CD4-positive, alpha-beta T cell treated with Interleukin-17A for 4 hours (primary cell): ENCODE results near the gene CALCB.

ENCODE experiments used
- DNase-seq: peaks from one replicate; pipeline ENCODE4 v3.0.0-alpha.2; 2020; ENCODE audit warnings: mixed read lengths

Gene CALCB

DNA sequence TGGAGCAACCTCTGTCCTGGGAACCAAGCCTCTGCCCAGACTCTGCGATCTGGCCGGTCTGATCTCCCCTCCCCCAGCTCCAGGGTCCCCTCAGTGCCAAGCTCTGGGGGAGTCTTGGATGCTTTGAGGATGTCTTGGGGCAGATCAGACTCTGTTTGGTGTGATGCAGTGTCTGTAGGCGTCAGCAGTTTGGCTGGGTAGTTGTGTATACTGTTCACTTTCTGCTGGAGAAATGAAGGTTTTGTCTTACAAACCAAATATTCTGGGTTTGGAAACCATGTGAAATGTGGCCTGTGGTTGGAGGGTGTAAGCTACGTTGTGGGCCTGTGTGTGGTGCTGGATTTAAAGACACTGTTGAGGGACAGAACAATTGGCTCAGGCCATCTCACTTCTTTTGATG is 46.0 kb downstream of the CALCB start:
- DNase-seq, result no peak

- no peak for DNase-seq
Measured at GRCh38 chr11:15119826-15120225, 46.4 kb downstream of the CALCB start.

- DNase-seq, result no peak
Measured at GRCh38 chr11:15123849-15124248, 50.5 kb downstream of the CALCB start.

GRCh38 chr11:15124528-15124927 is 51.1 kb downstream of the CALCB start:
- DNase-seq, result no peak

GRCh38 chr11:15127341-15127740 is 53.9 kb downstream of the CALCB start:
- no peak for DNase-seq
